Liver (tissue), 9 donors: ENCODE data around the gene MCF2L. TPM values are rescaled to one million over a fixed set of nuclear protein-coding genes. Genes with fewer than 3 reads are reported as not detected.

ENCODE experiments used
- DNase-seq: peaks from one replicate; pipeline ENCODE4 v3.0.0-alpha.2; 2017; ENCODE audit warnings: low spot score
- H3K27ac ChIP-seq, 2 donors: one replicate each; pipeline ENCODE4 v1.7.0; 2013; ENCODE audit warnings: inconsistent platforms in 2 of 2, low read length in 2 of 2, control low read depth in 1 of 2, low read depth in 1 of 2, mild to moderate bottlenecking in 1 of 2
- H3K27me3 ChIP-seq, 4 donors: one replicate each; pipeline versions ENCODE4 v1.6.1 to v1.7.0; 2013; ENCODE audit warnings: low read length in 3 of 4, inconsistent platforms in 1 of 4, mild to moderate bottlenecking in 1 of 4, moderate library complexity in 1 of 4; ENCODE audit not compliant: control insufficient read depth in 4 of 4, insufficient read depth in 4 of 4
- H3K36me3 ChIP-seq, 4 donors: one replicate each; pipeline versions ENCODE4 v1.6.1 to v1.7.0; 2013; ENCODE audit warnings: low read length in 3 of 4, mild to moderate bottlenecking in 3 of 4, low read depth in 1 of 4, moderate library complexity in 1 of 4; ENCODE audit not compliant: control insufficient read depth in 4 of 4, insufficient read depth in 3 of 4
- H3K4me1 ChIP-seq, 4 donors: one replicate each; pipeline versions ENCODE4 v1.6.1 to v1.7.0; 2013; ENCODE audit warnings: low read length in 3 of 4, mild to moderate bottlenecking in 3 of 4, moderate library complexity in 1 of 4; ENCODE audit not compliant: control insufficient read depth in 4 of 4, insufficient read depth in 4 of 4
- H3K4me3 ChIP-seq, 3 donors: one replicate each; pipeline versions ENCODE4 v1.6.1 to v1.7.0; 2013; ENCODE audit warnings: low read length in 3 of 3, control low read depth in 1 of 3, low read depth in 1 of 3, mild to moderate bottlenecking in 1 of 3
- H3K9ac ChIP-seq, 2 donors: one replicate each; pipeline ENCODE4 v1.7.0; 2013; ENCODE audit warnings: low read length in 2 of 2, mild to moderate bottlenecking in 2 of 2, moderate library complexity in 2 of 2, control low read depth in 1 of 2, low read depth in 1 of 2
- H3K9me3 ChIP-seq, 4 donors: one replicate each; pipeline versions ENCODE4 v1.6.1 to v1.7.0; 2013; ENCODE audit warnings: low read length in 3 of 4; ENCODE audit not compliant: control insufficient read depth in 4 of 4
- FOXA2 ChIP-seq: IDR thresholded peaks from 2 replicates; pipeline ENCODE4 v1.6.1; 2016; ENCODE audit warnings: antibody characterized with exemption
- GABPA ChIP-seq, 2 donors: IDR thresholded peaks in 1 of 2; conservative IDR thresholded peaks in 1 of 2; 2 replicates each; pipeline ENCODE4 v1.6.1; 2016; ENCODE audit warnings: antibody characterized with exemption in 2 of 2, mild to moderate bottlenecking in 1 of 2, moderate library complexity in 1 of 2
- HNF4A ChIP-seq, 2 donors: conservative IDR thresholded peaks; 2 replicates each; pipeline ENCODE4 v1.6.1; 2016; ENCODE audit warnings: antibody characterized with exemption in 2 of 2, mild to moderate bottlenecking in 2 of 2
- HNF4G ChIP-seq: IDR thresholded peaks from 2 replicates; pipeline ENCODE4 v1.6.1; 2016; ENCODE audit warnings: antibody characterized with exemption
- NR2F2 ChIP-seq: IDR thresholded peaks from 2 replicates; pipeline ENCODE4 v1.6.1; 2016; ENCODE audit warnings: antibody characterized with exemption
- TAF1 ChIP-seq: conservative IDR thresholded peaks from 2 replicates; pipeline ENCODE4 v1.6.1; 2016; ENCODE audit warnings: antibody characterized with exemption, mild to moderate bottlenecking
- WGBS: extraction: QIAGEN DNeasy Blood & Tissue Kit; methylation state at CpG from one replicate; pipeline ENCODE4 v1.1.7; 2013; 5-methylcytosine and 5-hydroxymethylcytosine counted together
- polyA plus RNA-seq, 2 donors: library from polyadenylated mRNA; stranded (reverse) in 1 of 2; unstranded in 1 of 2; fragments of 200-250 nt in 1 of 2; fragments of >200 nt in 1 of 2; fragmentation: Nextera tagmentation in 1 of 2; extraction: Ambion mirVana in 1 of 2; gene quantifications; one replicate each; pipeline versions ENCODE4 v1.2.1 to v1.2.3, GENCODE V29; 2013 to 2015
- total RNA-seq, 2 donors: library from RNA; depleted of rRNA; stranded (reverse); fragments of >200 nt; gene quantifications; one replicate each; pipeline ENCODE4 v1.2.3, GENCODE V29; 2014
- TF ChIP-seq, protein P1 (sequence below): fragments of 150-350 bp; IDR thresholded peaks from 2 replicates; pipeline ENCODE4 v1.5.1; 2017; ENCODE audit warnings: improper control_type of control experiment, low read depth, low read length; ENCODE audit not compliant: missing input control
- TF ChIP-seq, protein P2 (sequence below): IDR thresholded peaks from 2 replicates; pipeline ENCODE4 v1.6.1; 2016; ENCODE audit warnings: antibody characterized with exemption
- TF ChIP-seq, protein P3 (sequence below): IDR thresholded peaks from 2 replicates; pipeline ENCODE4 v1.6.1; 2016; ENCODE audit warnings: antibody characterized with exemption
- donor health status: healthy.
- donor health status: healthy.
- donor health status: healthy.
- donor health status: healthy.
- donor health status: healthy.

The MCF2L gene
- total and polyA plus RNA-seq, 4 donors: 2.9 to 12.8 (median 7.1) TPM

DNA sequence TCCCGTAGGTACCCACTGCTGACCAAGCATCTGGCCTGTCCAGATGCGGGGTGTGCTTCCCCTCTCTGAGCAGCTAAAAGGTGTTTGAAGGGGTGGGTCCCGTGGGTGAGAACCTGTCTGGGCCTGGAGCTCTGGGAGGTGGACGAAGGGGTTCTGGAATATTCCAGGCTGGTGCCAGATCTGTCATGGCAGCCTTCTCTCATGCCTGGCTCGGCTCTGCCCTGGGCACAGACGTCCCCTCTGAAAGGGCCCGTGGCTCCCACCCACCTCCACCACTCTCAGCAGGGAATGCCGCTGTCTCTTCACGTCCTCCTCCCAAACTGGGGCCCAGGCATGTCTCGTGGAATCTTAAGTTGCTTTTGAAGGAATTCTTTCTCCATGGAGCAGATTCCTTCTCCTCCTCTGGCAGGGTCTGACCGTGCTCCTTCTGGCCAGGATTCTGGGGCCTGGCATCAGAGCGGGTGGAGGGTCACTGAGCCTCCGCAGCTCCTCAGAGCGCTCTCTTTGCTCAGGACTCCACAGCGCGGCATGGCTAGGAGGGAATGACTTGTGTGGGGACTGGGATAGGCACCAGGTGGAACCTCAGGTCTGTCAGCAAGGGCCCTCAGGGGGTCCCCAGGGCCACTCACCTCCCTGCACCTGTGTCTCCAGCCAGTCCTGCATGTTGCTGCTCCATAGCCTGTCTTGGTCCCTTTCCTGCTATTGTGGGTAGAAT lies 5.9 kb upstream of the MCF2L start:
- no peak for DNase-seq
- Histone ChIP-seq H3K27ac (no peak overlapping the region), H3K27me3 (no peaks in the 10 kb centered on the region), H3K4me1 (peaks cover 0 to 2% (median under 1%) of the 10 kb centered on the region in 4 donors), H3K9me3 (no peaks in the 10 kb centered on the region), H3K4me3 (no peak overlapping the region), H3K9ac (no peak overlapping the region), H3K36me3 (no peaks in the 10 kb centered on the region)
- 77% methylated on average over 16 of the region's 16 CpGs for WGBS
- TF ChIP-seq HNF4A (conservative IDR thresholded peaks at IDR 0.05) (no peak), FOXA2 (no peak), TAF1 (no peak), GABPA (IDR thresholded peaks at IDR 0.05 in 1 of 2, conservative IDR thresholded peaks at IDR 0.05 in 1 of 2) (no peak)
- TF ChIP-seq, protein P1, sequence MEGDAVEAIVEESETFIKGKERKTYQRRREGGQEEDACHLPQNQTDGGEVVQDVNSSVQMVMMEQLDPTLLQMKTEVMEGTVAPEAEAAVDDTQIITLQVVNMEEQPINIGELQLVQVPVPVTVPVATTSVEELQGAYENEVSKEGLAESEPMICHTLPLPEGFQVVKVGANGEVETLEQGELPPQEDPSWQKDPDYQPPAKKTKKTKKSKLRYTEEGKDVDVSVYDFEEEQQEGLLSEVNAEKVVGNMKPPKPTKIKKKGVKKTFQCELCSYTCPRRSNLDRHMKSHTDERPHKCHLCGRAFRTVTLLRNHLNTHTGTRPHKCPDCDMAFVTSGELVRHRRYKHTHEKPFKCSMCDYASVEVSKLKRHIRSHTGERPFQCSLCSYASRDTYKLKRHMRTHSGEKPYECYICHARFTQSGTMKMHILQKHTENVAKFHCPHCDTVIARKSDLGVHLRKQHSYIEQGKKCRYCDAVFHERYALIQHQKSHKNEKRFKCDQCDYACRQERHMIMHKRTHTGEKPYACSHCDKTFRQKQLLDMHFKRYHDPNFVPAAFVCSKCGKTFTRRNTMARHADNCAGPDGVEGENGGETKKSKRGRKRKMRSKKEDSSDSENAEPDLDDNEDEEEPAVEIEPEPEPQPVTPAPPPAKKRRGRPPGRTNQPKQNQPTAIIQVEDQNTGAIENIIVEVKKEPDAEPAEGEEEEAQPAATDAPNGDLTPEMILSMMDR: no peak
- TF ChIP-seq, protein P2, sequence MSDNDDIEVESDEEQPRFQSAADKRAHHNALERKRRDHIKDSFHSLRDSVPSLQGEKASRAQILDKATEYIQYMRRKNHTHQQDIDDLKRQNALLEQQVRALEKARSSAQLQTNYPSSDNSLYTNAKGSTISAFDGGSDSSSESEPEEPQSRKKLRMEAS: no peak
- TF ChIP-seq, protein P3, sequence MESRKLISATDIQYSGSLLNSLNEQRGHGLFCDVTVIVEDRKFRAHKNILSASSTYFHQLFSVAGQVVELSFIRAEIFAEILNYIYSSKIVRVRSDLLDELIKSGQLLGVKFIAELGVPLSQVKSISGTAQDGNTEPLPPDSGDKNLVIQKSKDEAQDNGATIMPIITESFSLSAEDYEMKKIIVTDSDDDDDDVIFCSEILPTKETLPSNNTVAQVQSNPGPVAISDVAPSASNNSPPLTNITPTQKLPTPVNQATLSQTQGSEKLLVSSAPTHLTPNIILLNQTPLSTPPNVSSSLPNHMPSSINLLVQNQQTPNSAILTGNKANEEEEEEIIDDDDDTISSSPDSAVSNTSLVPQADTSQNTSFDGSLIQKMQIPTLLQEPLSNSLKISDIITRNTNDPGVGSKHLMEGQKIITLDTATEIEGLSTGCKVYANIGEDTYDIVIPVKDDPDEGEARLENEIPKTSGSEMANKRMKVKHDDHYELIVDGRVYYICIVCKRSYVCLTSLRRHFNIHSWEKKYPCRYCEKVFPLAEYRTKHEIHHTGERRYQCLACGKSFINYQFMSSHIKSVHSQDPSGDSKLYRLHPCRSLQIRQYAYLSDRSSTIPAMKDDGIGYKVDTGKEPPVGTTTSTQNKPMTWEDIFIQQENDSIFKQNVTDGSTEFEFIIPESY: no peak

DNA sequence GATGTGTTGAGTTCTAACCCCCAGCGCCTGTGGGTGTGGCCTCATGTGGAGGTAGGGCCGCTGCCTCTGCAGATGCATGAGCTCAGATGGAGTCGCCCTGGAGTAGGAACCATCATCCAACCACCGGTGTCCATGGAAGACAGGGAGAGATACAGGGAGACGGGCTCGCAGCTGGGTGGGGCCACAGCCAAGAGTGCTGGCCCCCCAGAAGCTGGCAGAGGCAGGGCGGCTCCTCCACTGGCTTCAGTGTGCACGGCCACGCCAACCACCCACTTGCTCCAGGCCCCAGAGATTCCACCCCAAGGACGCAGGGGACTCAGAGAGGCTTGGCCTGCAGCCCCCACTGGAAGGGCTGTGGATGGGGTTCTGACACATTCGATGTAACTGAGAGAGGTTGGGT lies 5.4 kb upstream of the MCF2L start:
- Histone ChIP-seq H3K27me3 (no peaks in the 10 kb centered on the region), H3K27ac (no peak overlapping the region), H3K4me1 (peaks cover 0 to 6% (median under 1%) of the 10 kb centered on the region in 4 donors), H3K4me3 (no peak overlapping the region), H3K9me3 (no peaks in the 10 kb centered on the region), H3K9ac (no peak overlapping the region), H3K36me3 (no peaks in the 10 kb centered on the region)
- DNase-seq: no peak
- 94% methylated on average over 11 of the region's 11 CpGs for WGBS
- TF ChIP-seq HNF4G: no peak
- no peak for TF ChIP-seq HNF4A (conservative IDR thresholded peaks at IDR 0.05)
- TF ChIP-seq FOXA2: no peak
- TF ChIP-seq NR2F2: no peak
- TF ChIP-seq, protein P3: no peak

DNA sequence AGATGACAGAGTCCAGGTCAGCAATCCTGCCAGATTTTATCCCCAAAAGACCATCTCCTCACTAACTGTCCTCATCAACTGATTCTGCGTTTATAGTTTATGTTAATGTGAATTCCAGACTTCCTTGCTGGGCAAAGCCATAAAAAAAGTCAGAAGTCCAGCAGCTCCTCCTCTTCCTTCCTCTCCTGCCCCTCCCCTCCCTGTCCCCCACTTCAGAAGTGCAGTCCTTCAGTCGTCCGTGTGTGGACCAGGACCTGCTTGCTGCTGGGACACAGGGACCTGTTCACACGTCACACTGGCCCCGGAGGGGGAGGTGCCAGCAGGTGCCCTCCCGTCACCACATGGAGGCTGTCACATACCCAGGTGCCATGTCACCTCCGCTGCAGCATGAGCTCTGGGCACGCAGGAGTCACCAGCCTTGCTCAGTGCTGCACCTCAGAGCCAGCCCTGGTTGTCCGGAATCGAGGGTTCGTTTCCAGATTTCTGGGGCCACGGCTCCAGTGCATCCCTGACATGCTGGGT lies 4.0 kb upstream of the MCF2L start:
- no peak for DNase-seq

More for the DNA sequence above, 4.0 kb upstream of the MCF2L start:
- Histone ChIP-seq H3K36me3 (no peaks in the 10 kb centered on the region), H3K27me3 (no peaks in the 10 kb centered on the region), H3K9me3 (no peaks in the 10 kb centered on the region), H3K4me1 (peaks cover 0 to 14% (median 6%) of the 10 kb centered on the region in 4 donors), H3K4me3 (no peak overlapping the region), H3K27ac (no peak overlapping the region), H3K9ac (no peak overlapping the region)
- TF ChIP-seq, protein P1: no peak
- 67% methylated on average over 12 of the region's 12 CpGs for WGBS
